NB4 (cell line): Measurements from ENCODE around the gene AIDA.

Experiments
- CTCF ChIP-seq: IDR thresholded peaks from one replicate; pipeline ENCODE4 v1.5.1; 2012; ENCODE audit warnings: low read depth, low read length
- POLR2A ChIP-seq: IDR thresholded peaks from 2 replicates; pipeline ENCODE4 v1.6.1; 2011; ENCODE audit warnings: mild to moderate bottlenecking; ENCODE audit not compliant: insufficient read length; ENCODE audit errors: extremely low read depth

- TF ChIP-seq CTCF = no peak
- no peak for TF ChIP-seq POLR2A
These were observed 15.1 kb downstream of the AIDA start for GRCh38 chr1:222697203-222697602.
